C4-2B (cell line): ENCODE data around the gene PARD3.
A peak's percentile ranks its signal among the peaks of the same experiment; 100 is the strongest.

Experiments
- H3K27ac ChIP-seq: fragments of 450-650 bp; 2 replicates; pipeline ENCODE4 v1.5.1; 2017
- ZFX ChIP-seq: fragments of 450-650 bp; IDR thresholded peaks from 2 replicates; pipeline ENCODE4 v1.6.1; 2017
- TF ChIP-seq, protein P1 (sequence below): fragments of 450-650 bp; conservative IDR thresholded peaks from 2 replicates; pipeline ENCODE4 v1.5.1; 2017; ENCODE audit warnings: mild to moderate bottlenecking

Gene PARD3

GRCh38 chr10:34740321-34740720 lies 74.8 kb downstream of the PARD3 start:
- no peak for TF ChIP-seq ZFX
- TF ChIP-seq, protein P1, sequence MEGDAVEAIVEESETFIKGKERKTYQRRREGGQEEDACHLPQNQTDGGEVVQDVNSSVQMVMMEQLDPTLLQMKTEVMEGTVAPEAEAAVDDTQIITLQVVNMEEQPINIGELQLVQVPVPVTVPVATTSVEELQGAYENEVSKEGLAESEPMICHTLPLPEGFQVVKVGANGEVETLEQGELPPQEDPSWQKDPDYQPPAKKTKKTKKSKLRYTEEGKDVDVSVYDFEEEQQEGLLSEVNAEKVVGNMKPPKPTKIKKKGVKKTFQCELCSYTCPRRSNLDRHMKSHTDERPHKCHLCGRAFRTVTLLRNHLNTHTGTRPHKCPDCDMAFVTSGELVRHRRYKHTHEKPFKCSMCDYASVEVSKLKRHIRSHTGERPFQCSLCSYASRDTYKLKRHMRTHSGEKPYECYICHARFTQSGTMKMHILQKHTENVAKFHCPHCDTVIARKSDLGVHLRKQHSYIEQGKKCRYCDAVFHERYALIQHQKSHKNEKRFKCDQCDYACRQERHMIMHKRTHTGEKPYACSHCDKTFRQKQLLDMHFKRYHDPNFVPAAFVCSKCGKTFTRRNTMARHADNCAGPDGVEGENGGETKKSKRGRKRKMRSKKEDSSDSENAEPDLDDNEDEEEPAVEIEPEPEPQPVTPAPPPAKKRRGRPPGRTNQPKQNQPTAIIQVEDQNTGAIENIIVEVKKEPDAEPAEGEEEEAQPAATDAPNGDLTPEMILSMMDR = no peak
- H3K27ac ChIP-seq = peak overlapping the region; percentile 2; the same call in 1 of the 2 replicates

DNA sequence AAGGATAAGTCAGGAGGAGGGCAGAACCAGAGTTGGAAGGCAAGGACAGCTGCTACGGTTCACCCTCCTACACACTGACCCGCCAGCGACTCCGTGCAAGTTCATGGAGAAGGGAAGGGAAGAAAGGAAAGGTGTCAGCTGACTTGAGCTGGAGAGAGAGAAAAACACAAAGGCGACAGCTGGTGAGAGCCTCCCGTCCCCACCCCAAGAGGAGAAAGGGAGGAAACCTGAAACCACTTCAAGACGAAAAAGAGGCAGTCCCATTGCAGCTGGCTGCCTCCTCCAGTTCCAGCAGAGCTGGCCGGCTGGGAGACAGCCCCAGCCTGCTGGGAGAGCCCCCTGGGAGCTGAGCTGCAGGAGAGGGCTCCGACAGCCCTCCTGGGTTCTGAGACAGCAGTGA lies 75.2 kb downstream of the PARD3 start:
- TF ChIP-seq ZFX = no peak
- TF ChIP-seq, protein P1 = no peak
- peak overlapping the region; percentile 2; the same call in 1 of the 2 replicates for H3K27ac ChIP-seq

GRCh38 chr10:34737772-34738169 lies 77.3 kb downstream of the PARD3 start:
- TF ChIP-seq, protein P1 = no peak
- no peak for TF ChIP-seq ZFX
- H3K27ac ChIP-seq = no peak overlapping the region

DNA sequence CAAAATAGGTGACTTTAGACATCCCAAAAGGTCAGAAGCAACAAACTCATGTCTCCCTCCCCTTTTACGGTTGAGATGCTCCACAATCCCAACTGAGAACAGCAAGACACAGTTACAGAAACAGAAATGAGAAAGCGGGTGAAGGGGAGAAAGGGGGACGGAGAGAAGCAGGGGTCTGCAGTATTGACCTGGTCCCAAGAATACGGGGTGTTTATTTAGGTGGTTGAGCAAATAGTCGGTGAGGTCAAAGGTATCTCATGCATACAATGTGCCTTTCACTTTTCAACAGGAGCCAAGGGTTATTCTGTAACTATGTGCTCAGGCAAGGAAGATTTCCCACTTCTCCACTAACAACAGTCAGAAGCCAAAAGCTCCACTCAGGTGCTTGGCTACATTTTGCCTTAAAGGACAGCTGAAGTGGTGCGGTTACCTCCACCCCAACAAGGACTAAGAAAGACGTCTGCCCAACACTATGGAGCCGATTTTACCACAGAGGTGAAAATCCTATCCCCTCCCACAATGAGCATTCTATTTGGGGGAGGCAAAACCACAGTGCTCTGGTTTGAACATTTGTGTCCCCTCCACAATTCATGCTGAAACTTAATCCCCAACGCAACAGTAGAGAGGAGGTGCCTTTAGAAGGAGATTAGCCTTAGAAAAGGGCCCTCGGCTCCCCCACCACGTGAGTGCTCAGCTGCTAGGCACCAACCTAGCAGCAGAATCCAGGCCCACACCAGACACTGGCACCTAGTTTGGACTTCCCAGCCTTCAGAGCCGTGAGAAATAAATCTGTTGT lies 77.9 kb downstream of the PARD3 start:
- TF ChIP-seq ZFX = no peak
- TF ChIP-seq, protein P1 = no peak
- no peak overlapping the region for H3K27ac ChIP-seq

GRCh38 chr10:34734918-34735317 lies 80.2 kb downstream of the PARD3 start:
- TF ChIP-seq, protein P1 = no peak
- TF ChIP-seq ZFX = no peak
- H3K27ac ChIP-seq = no peak overlapping the region

DNA sequence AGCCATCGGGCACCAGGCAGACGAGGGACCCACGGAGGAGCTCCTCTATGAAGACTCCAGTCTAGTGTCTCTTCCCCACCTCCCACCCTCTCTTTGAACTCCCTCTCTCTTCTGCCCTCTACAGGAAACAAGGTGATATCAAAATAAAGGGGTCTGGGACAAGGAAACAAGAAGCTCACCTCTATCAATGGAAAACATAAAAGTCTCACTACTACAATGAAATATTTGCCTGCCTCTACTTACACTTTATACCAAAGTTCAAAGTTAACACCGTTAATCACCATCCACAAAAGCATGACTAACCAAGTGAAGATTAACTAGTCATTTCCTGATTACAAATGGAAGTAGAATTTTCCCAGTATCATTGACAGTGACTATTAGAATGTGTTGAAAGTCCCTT lies 82.2 kb downstream of the PARD3 start:
- no peak overlapping the region for H3K27ac ChIP-seq
- TF ChIP-seq, protein P1 = peak; percentile 39
- TF ChIP-seq ZFX = no peak

DNA sequence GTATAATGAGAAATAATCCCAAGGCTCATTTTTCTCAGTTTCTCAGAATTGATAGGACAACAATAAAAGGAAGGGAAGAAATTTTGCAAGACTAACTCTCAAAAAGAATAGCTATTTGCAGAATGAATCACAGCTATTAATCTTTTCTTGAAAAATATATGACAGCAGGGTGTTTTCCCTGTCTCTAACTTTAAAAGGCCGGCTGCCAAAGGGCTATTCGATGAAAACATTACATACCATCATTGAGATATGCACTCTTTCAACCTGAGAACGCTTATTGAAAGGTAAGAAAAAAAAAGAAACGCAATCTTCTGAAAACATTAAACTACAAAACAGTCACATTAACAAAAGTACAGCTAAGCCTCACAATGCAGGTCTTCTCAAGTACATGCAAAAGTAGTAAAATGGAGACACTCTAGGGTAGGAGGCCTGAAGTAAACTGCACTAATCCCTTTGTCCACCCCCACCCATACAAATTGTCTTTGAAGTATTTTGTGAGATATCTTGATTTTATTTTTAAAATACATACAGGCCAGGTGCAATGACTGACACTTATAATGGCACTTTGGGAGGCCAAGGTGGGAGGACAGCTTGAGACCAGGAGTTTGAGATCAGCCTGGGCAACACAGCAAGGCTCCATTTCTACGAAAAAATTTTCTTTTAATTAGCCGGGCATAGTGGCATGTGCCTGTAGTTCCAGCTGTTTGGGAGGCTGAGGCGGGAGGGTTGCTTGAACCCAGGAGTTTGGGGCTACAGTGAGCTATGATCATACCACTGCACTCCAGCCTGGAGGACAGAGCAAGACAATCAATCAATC lies 83.0 kb downstream of the PARD3 start:
- H3K27ac ChIP-seq = no peak overlapping the region
- TF ChIP-seq, protein P1 = no peak
- TF ChIP-seq ZFX = no peak
